Stimulated activated CD4-positive, alpha-beta T cell treated with anti-CD3 and anti-CD28 coated beads, Interleukin-15, amount 100 ng/mL, for 24 hours (primary cell): Measurements from ENCODE around the gene SCMH1.
"Not testable (repeated sequence)": the region's sequence is repeated elsewhere in the genome, so short reads cannot be mapped to it uniquely, and the experiment has no call there.

ENCODE experiments used
- DNase-seq: peaks from one replicate; pipeline ENCODE4 v3.0.0-alpha.2; 2020

The SCMH1 gene

DNA sequence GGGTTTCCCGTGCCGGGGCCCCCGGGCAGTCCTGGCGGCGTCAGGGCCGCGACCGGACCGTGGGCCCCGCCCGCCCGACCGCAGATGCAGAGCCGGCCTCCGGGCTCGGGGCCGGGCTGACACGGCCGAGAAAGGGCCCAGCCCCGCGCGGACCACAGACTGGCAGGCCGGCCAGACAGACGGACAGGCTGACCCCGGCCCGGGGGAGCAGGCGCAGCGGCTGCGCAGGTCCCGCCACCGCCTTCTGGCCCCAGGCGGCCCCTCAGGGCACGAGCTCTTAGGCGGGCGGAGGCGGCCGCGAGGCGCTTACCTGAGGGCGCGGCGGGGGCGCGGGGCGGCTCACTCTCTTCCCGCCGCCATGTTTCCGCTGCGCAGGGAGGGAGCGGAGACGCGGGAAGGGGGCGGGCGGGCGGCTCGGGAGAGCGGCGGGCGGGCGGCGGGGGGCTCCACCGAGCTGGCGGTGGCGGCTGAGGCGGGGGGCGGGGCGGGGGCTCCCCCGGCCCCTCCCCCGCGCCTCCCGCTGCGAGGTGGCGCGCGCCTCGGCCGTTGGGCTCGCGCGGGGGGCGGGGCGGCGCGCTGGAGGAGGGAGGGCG, at the start of gene SCMH1:
Gene SCMH1 (minus strand): TSS at position 558 of the 593 bp plus-strand sequence. CDS start 56,173 bp downstream, outside the sequence.
- peak; percentile 67 for DNase-seq

DNA sequence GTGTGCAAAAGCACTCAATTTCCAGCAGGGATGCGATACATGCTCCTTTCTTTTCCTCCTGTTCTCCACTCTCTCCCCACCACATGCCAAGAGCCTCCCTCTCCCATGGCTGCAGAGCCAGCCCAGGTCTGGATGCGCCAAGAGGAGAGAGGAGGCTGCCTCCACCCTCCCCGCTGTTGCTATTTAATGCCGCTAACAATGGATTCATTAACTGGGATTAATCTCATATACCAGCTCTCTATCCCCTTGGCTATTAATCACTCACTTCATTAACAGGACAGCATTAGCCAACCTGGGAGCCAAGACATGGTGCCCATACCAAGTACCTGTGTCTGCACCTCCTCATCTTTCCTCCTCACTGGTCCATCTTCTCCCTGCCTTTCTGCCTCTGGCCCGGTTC, 49.1 kb upstream of the SCMH1 start:
- no peak for DNase-seq

DNA sequence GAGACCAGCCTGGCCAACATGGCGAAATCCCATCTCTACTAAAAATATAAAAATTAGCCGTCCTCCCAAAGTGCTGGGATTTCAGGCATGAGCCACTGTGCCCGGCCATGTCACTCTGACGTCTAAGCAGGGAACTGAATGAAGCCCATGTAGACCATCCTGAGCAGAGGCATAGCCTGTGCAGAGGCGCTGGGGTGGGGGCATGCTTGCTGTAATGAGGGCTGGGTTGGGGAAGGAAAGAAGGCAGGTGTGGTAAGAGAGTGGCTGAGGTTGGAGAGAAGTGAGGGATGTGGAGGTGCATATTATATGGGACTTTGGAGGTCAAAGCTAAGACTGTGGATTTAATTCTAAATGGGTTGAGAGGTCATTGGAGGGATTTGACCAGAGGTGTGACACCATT, 47.1 kb upstream of the SCMH1 start:
- DNase-seq = no peak

DNA sequence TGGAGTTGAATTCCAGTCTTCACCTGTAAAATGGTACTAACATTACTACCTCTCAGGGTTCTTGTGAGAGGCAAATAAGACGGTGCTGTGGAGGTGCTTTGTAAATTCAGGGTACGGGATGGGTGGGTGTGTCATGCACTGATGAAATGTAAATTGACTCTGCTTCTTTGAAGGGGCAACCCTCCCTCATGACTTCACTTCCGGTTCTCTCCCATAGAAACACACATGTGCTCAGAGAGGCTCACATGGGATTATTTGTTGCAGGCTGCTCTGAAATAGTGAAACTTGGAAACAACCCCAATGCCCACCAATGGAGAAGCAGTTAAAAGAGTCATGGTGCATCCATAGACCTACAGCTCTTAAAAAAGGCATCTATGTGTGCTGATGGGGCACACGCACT, 44.9 kb upstream of the SCMH1 start:
- no peak for DNase-seq

DNA sequence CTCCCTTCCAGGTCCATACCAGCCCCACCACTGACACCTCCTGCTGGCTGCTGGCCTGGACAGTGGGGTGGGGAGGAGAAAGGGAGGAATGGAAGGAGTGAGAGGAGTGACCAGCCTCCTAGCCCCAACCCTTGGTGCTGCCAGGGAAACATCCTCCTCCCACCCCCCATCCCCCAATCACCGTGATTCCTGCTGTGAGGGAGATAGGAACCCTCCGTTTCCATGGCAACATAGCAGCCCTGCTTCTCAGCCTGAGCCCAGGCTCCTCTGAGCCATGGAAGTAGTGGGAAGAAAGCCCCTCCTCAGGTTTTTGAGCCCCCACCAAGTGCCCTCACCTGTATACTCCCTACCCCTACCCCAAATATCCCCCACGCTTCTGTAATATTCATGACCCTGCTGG, 44.4 kb upstream of the SCMH1 start:
- DNase-seq = no peak

DNA sequence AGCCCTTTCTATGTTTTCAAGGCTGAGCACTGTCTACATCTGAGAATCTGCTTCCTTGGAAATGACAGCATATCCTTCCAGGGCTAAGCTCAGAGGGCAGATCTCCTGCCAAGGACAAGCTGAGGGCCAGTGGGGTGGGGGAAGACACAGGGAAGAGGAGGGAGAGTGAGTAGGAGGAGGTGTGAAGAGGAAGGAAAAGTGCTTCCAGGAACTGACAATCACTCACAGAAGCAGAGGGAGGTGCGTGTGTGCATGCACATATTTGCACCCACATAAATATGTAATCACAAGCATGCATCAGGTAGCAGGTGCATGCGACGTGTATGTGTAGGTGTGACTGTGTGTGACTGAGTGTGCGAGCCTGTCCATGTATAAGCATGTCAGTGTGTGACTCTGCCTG, 43.7 kb upstream of the SCMH1 start:
- no peak for DNase-seq

DNA sequence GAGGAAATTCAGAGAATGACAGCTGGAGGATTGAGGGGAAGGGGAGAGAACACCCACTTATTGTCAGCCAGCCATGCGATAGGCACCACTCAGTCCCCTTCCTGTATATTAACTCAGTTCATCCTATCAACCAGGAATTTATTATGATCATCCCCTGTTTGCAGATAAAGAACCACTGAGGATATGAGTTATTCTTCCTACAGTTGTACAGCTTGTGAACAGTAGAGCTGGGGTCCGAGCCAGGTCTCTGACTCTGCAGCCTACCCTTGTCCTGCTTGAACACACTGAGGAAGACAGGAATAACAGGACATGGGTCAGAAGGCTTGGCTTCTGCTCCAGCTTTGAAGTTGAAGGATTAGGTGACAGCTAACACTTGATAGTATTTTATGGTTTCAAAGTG, 42.0 kb upstream of the SCMH1 start:
- no peak for DNase-seq

DNA sequence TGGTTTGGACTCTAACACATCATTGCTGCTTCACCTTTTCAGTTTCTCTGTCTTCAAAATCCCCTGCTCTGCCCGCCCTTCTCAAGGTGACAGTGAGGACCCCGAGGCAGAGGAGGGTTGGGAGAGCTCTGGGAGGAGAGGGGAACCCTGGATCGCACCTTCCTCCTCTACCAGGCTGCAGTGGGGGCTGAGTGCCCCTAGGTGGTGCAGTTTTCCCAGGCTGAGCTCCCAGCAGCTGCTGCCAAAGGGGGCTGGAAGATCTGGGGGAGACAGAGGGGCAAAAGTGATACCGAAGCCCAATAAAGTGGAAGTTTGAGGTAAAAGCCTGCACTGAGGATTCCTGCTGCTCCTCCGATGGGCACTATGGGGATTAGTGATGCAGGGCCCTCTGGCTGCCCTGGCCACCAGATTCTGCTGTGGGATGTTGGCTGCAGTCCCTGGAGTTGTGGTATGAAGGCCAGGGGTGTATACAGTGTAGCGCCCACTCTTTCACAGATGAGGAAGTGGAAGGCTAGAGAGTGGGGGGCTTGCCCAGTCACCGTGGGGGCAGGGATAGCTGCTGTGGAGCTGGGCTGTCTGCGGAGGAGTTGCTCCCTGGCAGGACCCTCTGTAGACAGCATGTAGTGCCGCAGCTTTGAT, 40.7 kb upstream of the SCMH1 start:
- peak; percentile 47 for DNase-seq

DNA sequence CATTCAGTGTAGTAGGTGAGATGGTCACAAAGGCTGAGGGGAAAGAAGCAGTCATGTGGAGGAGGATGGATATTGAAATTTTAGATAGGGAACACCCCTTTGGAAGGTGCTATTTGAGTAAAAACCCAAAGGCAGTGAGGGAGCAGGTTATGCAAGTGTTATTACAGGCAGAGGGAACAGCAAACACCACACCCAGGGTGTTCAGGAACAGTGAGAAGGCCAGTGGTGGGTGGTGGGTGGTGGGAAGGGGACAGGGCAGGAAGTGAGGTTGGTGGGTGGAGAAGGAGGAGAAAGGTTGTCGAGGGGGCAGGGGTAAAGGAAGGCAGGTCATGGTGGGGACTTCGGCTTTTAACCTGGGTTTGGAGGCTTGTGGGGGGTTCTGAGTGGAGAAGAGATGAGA, 39.2 kb upstream of the SCMH1 start:
- DNase-seq = no peak

DNA sequence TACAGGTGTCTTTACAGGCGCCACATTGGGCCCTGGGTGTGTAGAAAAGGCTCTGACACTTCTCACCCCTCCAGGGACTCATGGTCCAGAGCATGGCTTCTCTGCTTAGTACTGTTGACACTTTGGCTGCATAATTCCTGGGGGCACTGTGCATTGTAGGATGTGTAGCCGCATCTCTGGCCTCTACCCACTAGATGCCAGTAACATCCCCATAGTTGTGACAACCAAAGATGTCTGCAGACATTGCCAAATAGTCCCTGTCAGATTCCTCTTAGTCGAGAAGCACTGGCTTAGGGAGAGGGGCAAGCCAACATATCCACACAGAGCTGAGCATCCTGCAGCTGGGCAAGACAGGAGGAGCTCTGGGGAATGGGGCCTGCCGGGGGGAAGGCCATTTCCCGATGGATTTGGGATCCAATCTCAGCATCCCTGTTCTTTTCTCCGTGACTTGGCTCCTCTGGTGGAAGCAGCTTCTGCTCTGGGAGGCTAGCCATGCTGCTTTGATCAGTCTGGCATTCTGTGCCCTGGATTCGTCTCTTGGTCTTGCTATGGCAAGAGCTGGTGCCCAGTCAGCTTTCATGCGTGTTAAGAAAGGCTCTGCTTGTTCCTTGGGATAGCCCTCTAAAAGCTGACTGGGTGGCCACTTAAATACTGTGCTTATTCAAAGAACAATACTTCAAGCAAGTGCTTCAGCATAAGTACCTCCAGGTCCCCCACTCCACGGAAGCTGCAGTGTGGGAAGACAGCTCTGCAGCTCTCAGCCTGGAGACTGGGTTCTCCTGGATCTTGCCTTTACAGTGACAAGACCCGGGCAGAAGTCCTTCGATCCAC, 38.3 kb upstream of the SCMH1 start:
- no peak for DNase-seq

DNA sequence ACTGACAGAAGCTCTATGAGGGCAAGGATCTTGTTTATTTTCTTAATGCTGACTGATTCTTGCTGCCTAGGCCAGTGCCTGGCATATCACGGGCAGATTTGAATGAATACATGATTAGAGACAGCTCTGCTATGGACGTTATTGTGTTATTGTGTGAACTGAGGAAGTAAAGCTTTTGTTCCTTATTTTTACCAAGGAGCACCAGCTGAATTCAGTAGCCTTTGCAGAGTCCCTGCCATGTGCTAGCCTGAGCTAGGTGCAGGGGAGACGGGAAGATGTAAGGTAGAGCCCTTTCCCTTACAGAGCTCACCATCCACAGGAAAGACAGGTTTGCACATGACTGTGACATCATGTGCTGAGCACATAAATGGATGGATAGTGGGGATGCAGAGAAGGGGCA, 36.0 kb upstream of the SCMH1 start:
- DNase-seq = no peak

DNA sequence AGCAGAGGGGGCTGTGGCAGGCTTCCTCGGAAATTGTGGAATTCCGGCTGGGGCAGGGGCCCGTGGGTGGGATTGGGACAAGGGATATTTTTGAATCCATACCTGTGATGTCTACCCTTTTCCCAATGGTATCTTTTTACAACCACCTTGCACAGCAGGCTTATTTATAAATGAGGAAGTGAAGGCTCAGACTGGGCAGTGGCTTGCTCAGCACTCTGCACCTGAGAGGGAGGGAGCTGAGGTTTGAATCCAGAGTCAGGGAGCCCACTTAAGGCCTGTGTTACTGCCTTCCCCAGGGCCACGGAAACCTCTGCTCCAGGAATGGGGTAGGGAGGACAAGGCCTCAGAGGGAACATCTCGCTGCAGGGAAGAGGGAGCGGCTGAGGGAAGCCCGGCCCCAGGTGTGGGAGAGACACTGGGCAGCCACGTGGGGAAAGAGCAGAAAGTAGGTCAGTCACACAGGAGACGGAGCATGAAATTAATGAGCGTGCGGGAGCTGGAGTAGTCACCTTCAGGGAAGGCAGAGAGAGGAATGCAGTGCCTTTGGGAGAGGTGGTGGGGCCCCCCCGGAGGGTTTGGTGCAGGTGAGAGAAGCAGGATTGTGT, 35.4 kb upstream of the SCMH1 start:
- DNase-seq = no peak

DNA sequence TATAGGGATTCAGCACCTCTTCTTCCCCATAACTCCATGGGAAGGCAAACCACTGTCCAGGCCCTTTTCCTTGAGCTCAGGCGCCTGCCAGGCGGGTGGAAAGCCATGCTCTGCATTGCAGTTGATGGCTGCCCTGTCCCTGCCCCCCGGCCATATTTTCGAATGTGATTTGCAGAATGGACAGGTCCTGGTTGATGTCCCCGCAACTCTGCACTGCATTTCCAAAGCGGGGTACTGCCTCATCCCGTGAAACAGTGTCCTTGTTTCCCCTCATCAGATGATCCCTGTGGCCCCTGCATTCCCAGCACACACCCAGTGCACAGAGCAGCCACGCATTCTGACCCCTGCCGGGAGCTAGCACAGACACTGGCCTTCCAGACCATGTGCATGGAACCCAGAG, 33.7 kb upstream of the SCMH1 start:
- DNase-seq = no peak

DNA sequence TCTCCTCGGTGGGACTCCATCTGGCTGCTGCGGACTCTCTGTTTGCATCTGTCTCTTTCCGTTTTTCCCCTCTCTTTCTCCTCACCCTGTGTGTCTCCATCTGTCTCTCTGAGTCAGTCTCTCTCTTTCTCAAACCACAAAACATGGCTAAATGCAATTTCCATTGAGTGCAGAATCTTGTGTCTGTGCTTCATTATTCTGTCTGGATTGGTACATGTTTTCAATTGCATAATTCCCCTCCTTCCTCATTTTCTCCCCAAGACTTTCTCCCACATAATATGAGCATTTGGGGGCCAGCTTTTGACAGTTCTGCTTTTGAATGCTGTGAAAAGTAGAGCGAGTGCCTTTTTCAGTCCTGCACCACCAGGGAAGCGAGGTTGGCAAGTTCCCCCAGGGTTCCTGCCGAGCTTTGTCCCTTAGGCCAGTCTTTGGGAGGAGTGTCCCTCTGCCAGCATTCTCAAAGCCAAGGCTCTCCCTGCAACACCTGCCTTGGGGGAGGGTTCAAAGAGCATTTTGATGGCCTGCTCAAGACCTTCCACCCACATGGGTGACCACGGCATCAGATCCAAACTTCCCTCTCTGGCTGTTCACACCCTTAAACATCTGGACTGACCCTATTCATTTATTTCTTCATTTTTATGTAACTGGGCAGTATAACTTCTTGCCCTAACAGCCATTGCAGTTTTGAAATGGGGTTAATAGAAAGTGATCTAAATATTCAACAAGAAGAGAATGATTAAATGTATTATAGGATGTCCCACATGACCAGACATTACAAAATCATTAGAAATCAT, 32.8 kb upstream of the SCMH1 start:
- no peak for DNase-seq

DNA sequence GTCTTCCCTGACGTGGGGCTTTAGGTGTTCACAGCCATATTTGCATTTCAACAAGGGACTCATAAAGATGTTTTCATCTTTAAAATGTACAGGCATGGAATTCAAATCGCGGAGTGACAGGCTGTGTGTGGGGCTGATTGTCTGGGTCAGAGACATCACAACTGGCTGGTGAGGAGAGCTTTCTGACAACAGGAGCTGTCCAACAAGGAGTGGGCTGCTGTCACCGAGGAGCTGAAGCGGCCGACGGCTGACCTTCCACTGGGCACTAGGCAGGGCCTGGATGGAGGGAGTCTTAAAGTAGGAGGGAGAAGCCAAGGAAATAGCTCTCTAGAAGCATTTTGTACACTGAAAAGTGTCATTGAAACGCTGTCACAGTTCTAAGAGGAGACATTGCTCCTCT, 30.5 kb upstream of the SCMH1 start:
- no peak for DNase-seq

DNA sequence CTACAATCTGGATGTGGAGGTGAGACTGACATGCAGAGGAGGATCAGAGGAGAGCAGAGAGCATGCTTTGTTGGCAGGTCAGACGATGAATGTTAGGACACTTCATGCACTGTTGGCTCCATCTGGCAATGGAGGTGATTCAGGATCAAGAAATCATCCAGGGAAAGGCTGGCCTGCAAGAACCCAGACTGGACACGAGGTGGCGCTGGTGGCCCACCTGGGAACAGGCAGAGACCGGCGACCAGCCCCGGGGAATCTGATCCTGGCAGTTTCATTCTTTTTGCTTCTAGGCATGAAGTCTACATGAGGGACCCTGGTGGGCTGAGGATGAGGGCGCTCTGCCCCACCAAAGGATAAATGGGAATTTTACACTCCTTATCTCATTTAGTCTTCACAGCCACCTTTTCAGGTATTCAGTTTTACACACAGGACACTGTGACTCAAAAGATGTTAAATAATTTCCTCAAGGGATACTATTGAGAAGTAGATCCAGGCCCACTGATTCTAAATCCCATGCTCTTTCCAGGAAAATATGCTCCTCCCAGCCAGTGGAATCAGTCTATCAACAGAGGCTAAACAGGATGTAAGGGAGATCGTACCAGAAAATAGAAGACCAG, 26.2 kb upstream of the SCMH1 start:
- DNase-seq = peak; percentile 73

DNA sequence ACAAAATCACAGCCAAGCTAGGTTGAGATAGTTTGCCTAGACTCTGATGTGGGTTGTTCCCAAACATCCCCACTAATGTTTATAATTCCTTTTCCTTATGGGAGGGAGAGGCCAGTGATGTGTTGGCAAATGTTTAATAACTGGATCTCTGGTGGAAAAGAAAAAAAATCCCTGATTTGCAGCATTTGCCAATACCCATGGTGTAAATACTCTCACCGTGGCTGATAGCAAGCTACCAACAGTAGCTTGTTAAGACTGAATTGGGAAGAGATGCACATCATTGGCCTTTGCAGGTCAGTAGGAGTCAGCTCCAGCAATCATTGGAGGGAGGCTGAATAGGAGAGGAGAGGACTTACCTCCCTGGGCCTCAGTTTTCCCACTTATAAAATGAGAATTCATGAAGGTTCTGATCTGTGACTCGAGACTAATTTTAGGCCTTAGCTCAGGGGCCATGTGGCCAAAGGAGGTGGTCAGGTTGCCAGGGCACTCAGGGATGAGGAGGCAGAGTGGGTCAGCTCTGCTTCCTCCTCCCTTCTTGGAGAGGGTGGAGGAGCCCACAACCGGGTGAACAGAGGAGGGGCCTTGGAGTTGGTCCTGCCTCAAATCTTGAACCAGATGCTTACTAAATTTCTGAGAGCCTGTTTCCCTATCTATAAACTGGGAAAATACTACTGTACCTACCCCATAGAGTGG, 20.0 kb upstream of the SCMH1 start:
- DNase-seq = no peak

DNA sequence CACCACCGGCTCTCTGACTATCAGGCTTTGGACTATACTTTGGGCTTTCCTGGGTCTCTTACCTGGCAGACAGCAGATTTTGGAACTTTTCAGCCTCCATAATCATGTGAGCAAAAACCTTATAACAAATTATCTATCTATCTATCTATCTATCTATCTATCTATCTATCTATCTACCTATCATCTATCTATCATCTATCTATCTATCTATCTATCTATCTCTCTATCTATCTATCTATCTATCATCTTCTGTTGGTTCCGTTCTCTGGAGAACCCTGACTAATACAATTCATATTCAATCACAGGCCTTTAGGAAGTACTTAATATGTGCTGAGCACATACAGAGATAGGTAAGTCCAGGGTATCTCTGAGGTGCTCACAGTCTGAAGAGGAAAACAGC, 18.7 kb upstream of the SCMH1 start:
- DNase-seq = no peak

DNA sequence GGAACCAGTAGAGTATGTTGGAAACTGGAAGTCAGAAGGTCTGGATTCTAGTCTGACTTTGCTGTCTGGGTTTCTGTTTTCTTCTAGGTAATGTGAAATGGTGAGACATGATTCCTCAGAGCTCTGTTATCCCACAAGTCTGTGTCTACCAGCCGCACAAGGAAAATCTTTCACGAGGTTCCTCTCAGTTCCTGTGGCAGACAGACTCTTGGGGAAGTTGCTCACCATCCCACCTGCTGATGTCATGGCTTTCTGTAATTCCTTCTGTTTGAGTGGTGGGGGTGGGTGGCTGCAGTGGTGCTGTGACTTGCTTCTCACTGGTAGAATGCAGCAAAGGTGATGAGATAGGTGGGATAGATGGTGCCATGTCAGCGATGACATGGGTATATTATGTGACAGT, 17.1 kb upstream of the SCMH1 start:
- DNase-seq = no peak

DNA sequence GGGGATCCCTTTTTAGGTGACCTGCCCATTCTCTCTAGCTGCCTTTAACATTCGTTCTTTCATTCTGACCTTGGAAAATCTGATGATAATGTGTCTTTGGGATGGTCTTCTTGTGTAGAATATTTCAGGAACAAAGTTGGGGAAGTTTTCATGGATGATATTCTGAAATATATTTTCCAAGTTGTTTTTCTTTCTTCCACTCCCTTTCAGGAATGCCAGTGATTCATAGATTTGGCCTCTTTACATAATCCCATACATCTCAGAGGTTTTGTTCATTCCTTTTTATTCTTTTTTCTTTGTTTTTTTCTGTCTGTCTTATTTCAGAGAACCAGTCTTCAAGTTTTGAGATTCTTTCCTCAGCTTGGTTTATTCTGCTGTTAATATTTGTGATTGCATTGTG, 13.9 kb upstream of the SCMH1 start:
- DNase-seq = no peak

DNA sequence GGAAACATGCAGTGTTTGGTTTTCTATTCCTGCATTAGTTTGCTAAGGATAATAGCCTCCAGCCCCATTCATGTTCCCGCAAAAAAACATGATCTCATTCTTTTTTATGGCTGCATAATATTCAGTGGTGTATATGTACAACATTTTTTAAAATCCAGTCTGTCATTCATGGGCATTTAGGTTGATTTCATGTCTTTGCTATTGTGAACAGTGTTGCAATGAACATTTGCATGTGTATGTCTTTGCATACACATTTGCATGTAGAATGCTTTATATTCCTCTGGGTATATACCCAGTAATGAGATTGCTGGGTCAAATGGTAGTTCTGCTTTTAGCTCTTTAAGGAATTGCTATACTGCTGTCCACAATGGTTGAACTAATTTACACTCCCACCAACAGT, 9.0 kb upstream of the SCMH1 start:
- DNase-seq = not testable (repeated sequence)

DNA sequence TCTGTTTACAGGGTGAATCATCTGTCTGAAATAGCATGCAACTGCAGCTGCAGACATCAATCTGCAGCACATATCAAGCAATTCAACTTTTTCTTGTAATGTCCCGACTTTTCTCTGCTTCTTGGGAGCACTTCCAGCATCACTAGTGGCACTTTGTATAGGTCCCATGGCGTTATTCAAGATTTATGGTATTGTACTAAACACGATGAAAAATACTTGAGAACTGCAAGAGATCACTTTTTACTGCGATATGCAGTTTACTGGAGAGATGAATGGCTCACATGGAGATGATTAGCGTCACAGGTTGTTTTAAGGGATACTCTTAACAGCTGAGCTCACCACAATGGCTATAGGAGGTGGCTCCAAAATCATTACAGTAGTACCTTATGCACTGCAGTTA, 7.2 kb upstream of the SCMH1 start:
- DNase-seq = no peak
